GM23248 (cell line): ENCODE data around the gene HOXB5. TPM values are rescaled to one million over a fixed set of nuclear protein-coding genes. Genes with fewer than 3 reads are reported as not detected.
A peak's percentile ranks its signal among the peaks of the same experiment; 100 is the strongest.

Experiments used
- DNase-seq: peaks from one replicate; pipeline ENCODE4 v3.0.0-alpha.2; 2015
- H2AFZ ChIP-seq: fragments of 200-600 bp; sonication (generic); 2 replicates; pipeline ENCODE4 v1.6.1; 2016; ENCODE audit warnings: antibody characterized with exemption
- H3F3A ChIP-seq: fragments of 200-600 bp; sonication (generic); 2 replicates; pipeline ENCODE4 v1.6.1; 2016; ENCODE audit warnings: mild to moderate bottlenecking, antibody characterized with exemption, mixed run types; ENCODE audit not compliant: insufficient read depth
- H3K27ac ChIP-seq: fragments of 200-600 bp; sonication (generic); 2 replicates; pipeline ENCODE4 v1.5.1; 2016; ENCODE audit warnings: mild to moderate bottlenecking
- H3K27me3 ChIP-seq: fragments of 200-600 bp; sonication (generic); replicated peaks from 2 replicates; pipeline ENCODE4 v1.6.1; 2016; ENCODE audit warnings: mild to moderate bottlenecking; ENCODE audit not compliant: insufficient read depth
- H3K36me3 ChIP-seq: fragments of 200-600 bp; sonication (generic); 2 replicates; pipeline ENCODE4 v1.6.1; 2016; ENCODE audit warnings: low read depth, mild to moderate bottlenecking
- H3K4me1 ChIP-seq: fragments of 200-600 bp; sonication (generic); 2 replicates; pipeline ENCODE4 v1.6.1; 2016; ENCODE audit warnings: mild to moderate bottlenecking; ENCODE audit not compliant: insufficient read depth
- H3K4me2 ChIP-seq: fragments of 200-600 bp; sonication (generic); one replicate; pipeline ENCODE4 v1.6.1; 2016; ENCODE audit warnings: mild to moderate bottlenecking; ENCODE audit not compliant: unreplicated experiment
- H3K4me3 ChIP-seq: fragments of 200-600 bp; sonication (generic); 2 replicates; pipeline ENCODE4 v1.5.1; 2016; ENCODE audit warnings: mild to moderate bottlenecking
- H3K79me2 ChIP-seq: fragments of 200-600 bp; sonication (generic); 2 replicates; pipeline ENCODE4 v1.6.1; 2016; ENCODE audit warnings: mild to moderate bottlenecking; ENCODE audit not compliant: insufficient read depth
- H3K9ac ChIP-seq: fragments of 200-600 bp; sonication (generic); 2 replicates; pipeline ENCODE4 v1.6.1; 2016; ENCODE audit warnings: mild to moderate bottlenecking
- H3K9me2 ChIP-seq: fragments of 200-600 bp; sonication (generic); 2 replicates; pipeline ENCODE4 v1.6.1; 2016; ENCODE audit warnings: mixed run types, mild to moderate bottlenecking, moderate library complexity; ENCODE audit not compliant: insufficient read depth
- H3K9me3 ChIP-seq: fragments of 200-600 bp; sonication (generic); one replicate; pipeline ENCODE4 v1.6.1; 2017; ENCODE audit warnings: low read depth
- H4K20me1 ChIP-seq: fragments of 200-600 bp; sonication (generic); 2 replicates; pipeline ENCODE4 v1.6.0; 2016; ENCODE audit not compliant: insufficient read depth
- EZH2 ChIP-seq: fragments of 200-600 bp; sonication (generic); IDR thresholded peaks from 2 replicates; pipeline ENCODE4 v1.6.1; 2018; ENCODE audit warnings: antibody characterized with exemption, mild to moderate bottlenecking; ENCODE audit not compliant: insufficient read depth, poor library complexity, severe bottlenecking
- EZH2phosphoT487 ChIP-seq: fragments of 200-600 bp; sonication (generic); IDR thresholded peaks from 2 replicates; pipeline ENCODE4 v1.6.1; 2018; ENCODE audit warnings: antibody characterized with exemption, moderate library complexity, mild to moderate bottlenecking, low read depth; ENCODE audit not compliant: insufficient read depth
- WGBS, 2 experiments: methylation state at CpG; one replicate each; pipeline ENCODE4 v1.1.6; 2015 to 2017; ENCODE audit warnings: low lambda C conversion rate in 2 of 2, low coverage in 1 of 2; ENCODE audit errors: missing lambda C conversion rate in 2 of 2; 5-methylcytosine and 5-hydroxymethylcytosine counted together
- in situ Hi-C: fragments of 300-500 bp; cut with MboI; formaldehyde crosslinking; loops from 2 replicates; pipeline ENCODE4 v1.15.0; 2020
- polyA plus RNA-seq: library from polyadenylated mRNA; unstranded; fragments of >200 nt; fragmentation: Nextera tagmentation; extraction: Ambion mirVana; gene quantifications from 2 replicates; pipeline ENCODE4 v1.2.1, GENCODE V29; 2016
- total RNA-seq: library from RNA; depleted of rRNA; stranded (reverse); fragments of >200 nt; shearing (Covaris generic); gene quantifications from 2 replicates; pipeline ENCODE4 v1.2.3, GENCODE V29; 2014

Gene HOXB5
- total and polyA plus RNA-seq, 2 experiments from 2014 or later = 0.22 to 2.0 TPM

- peaks cover 85% of the 10 kb centered on the region for H3K79me2 ChIP-seq
- 89 to 97% methylated on average over 6 of the region's 6 CpGs for WGBS, 2 experiments
- no peaks in the 10 kb centered on the region for H3K9me2 ChIP-seq
- H3K27ac ChIP-seq = no peak overlapping the region
- peak overlapping the region; percentile 99 for H3K4me2 ChIP-seq
- in situ Hi-C loops = no loop called here
- no peak for TF ChIP-seq EZH2phosphoT487
- TF ChIP-seq EZH2 = no peak
- H3K27me3 ChIP-seq = no peaks in the 10 kb centered on the region
- no peaks in the 10 kb centered on the region for H4K20me1 ChIP-seq
- no peaks in the 10 kb centered on the region for H3K36me3 ChIP-seq
- H3K4me3 ChIP-seq = peak overlapping the region; percentile 82
- H3K9me3 ChIP-seq = no peaks in the 10 kb centered on the region
- no peak overlapping the region for H2AFZ ChIP-seq
- H3K4me1 ChIP-seq = no peaks in the 10 kb centered on the region
- DNase-seq = no peak
- H3K9ac ChIP-seq = peak overlapping the region; percentile 82; the same call in 1 of the 2 replicates
- H3F3A ChIP-seq = no peaks in the 10 kb centered on the region
Measured at GRCh38 chr17:48563385-48563838, 30.2 kb downstream of the HOXB5 start.

- H3K79me2 ChIP-seq = peaks cover 84% of the 10 kb centered on the region
- no peak overlapping the region for H3K27ac ChIP-seq
- TF ChIP-seq EZH2phosphoT487 (no peak), EZH2 (no peak)
Measured at GRCh38 chr17:48562934-48563333, 30.6 kb downstream of the HOXB5 start.

GRCh38 chr17:48561884-48562810, 31.4 kb downstream of the HOXB5 start:
- in situ Hi-C loops = no loop called here
- TF ChIP-seq EZH2 (no peak), EZH2phosphoT487 (no peak)
- no peaks in the 10 kb centered on the region for H4K20me1 ChIP-seq

More at GRCh38 chr17:48562934-48563333, 30.6 kb downstream of the HOXB5 start:
- H3K27me3 ChIP-seq = no peaks in the 10 kb centered on the region
- no peak overlapping the region for H3K4me3 ChIP-seq
- H2AFZ ChIP-seq = no peak overlapping the region
- H3K9me2 ChIP-seq = no peaks in the 10 kb centered on the region
- WGBS, 2 experiments = 61% methylated on average over 5 of the region's 5 CpGs
- no peaks in the 10 kb centered on the region for H4K20me1 ChIP-seq
- no peaks in the 10 kb centered on the region for H3F3A ChIP-seq
- H3K36me3 ChIP-seq = no peaks in the 10 kb centered on the region
- no peaks in the 10 kb centered on the region for H3K9me3 ChIP-seq
- in situ Hi-C loops = no loop called here
- no peak overlapping the region for H3K4me2 ChIP-seq
- no peak overlapping the region for H3K9ac ChIP-seq
- no peak for DNase-seq
- H3K4me1 ChIP-seq = no peaks in the 10 kb centered on the region

DNA sequence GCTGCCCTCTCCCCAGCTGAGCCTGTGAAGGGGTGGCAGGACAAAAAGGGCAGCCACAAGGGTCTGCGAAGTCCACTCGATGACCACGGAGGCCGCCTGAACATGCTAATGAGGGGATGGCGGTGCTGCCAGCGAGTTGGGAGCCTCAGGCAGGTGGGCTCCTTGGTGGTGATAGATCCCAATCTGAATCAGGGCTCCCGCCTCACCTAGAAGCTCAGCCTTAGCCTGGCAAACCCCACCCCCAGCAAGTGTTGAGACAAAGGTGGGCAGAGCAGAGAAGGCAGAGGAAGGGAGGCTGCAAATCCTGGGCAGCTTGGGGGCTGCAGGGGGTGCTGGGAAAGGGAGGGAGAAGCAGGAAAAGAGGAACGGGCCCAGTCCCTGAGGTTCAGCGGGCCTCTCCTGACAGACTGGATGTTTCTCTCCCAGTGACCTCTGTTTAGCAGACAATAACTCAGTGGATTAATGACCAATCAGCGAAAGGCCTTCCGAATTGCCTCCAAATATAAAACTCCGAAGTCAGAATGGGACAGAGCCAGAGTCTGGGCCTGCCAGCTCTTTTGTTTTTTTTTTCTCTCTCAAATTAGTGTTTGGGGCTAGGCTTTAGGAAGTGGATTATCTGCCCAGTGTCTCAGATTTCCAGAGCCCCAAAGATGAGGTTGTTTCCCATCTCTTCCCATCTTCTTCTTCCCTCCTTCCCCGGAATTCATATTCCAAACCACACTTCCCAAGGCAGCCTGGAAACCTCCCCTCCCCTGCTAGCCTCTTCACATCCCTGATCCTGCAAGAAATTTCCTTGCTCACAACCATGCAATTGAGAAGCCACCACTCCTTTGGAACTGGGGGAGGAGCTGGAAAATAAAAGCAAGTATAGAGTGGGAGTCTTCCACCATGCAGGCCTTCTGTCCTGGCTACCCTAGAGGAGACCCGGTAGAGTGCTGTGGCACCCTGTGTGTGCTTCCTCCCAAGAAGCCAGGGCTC, 33.5 kb downstream of the HOXB5 start:
- Histone ChIP-seq H3K4me2 (no peak overlapping the region), H3K79me2 (peaks cover 64% of the 10 kb centered on the region), H3K4me1 (peaks cover 18% of the 10 kb centered on the region), H2AFZ (no peak overlapping the region), H4K20me1 (no peaks in the 10 kb centered on the region), H3F3A (peaks cover 17% of the 10 kb centered on the region), H3K9me2 (no peaks in the 10 kb centered on the region), H3K27ac (no peak overlapping the region), H3K9ac (no peak overlapping the region), H3K9me3 (no peaks in the 10 kb centered on the region), H3K4me3 (no peak overlapping the region), H3K36me3 (no peaks in the 10 kb centered on the region), H3K27me3 (no peaks in the 10 kb centered on the region)
- WGBS, 2 experiments = 73 to 78% methylated on average over 13 to 14 of the region's 14 CpGs
- no peak for DNase-seq
- TF ChIP-seq EZH2phosphoT487 = no peak
- TF ChIP-seq EZH2 = no peak
- in situ Hi-C loops = no loop called here

More at GRCh38 chr17:48561884-48562810, 31.4 kb downstream of the HOXB5 start:
- Histone ChIP-seq H2AFZ (no peak overlapping the region), H3K9ac (no peak overlapping the region), H3K79me2 (peaks cover 82% of the 10 kb centered on the region), H3K9me3 (no peaks in the 10 kb centered on the region), H3K4me3 (no peak overlapping the region), H3K9me2 (no peaks in the 10 kb centered on the region), H3K4me2 (no peak overlapping the region), H3K27me3 (no peaks in the 10 kb centered on the region), H3K4me1 (peaks cover 3% of the 10 kb centered on the region), H3K36me3 (no peaks in the 10 kb centered on the region), H3F3A (peaks cover 3% of the 10 kb centered on the region), H3K27ac (no peak overlapping the region)
- peak; percentile 49 for DNase-seq
- WGBS, 2 experiments = 72 to 77% methylated on average over 15 of the region's 15 CpGs
